NCI-H2227 (cell line): ENCODE measurements around the gene MIA2.

Experiments
- DNase-seq: peaks from one replicate; lab custom pipeline; 2025; ENCODE audit not compliant: unreplicated experiment; lab: John Stamatoyannopoulos, UW

MIA2 gene

DNA sequence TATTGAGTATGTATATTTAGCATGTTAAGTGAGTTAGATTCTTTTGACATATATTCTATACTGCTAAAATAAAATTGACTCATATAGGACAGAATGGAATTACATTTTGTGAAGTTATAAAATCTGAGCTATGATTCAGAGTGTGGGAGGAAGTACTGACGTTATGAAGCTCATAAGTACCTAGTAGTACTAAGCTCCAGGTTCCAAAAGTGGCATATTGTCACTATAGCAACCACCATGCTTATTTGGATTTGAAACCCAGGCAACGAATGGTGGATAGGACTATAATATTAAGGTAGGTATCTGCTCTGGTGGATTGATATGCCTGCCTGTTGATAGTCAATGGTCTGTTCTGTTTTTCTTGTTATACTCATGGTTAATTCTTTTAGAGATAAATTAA lies 200.7 kb downstream of the MIA2 start:
- peak; percentile 3 for DNase-seq

DNA sequence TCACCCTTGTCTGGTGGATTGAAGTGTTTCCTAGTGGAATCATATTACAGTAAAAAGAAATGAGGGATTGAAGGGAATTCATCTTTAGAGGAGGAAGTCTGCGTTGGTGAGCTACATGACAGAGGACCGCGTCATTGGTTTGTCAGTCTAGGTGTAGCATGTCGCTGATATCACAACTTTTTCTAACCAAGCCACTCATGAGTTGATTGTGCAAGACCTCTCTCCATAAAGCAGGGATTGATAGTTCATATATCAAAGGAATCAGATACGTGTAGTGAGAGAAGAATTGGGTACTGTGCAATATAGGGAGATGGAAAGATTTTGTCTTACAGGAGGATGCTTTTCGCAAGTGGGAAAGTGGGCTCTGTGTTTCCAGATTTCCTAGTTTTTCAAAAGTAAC lies 201.5 kb downstream of the MIA2 start:
- no peak for DNase-seq
